GM23248 (cell line): ENCODE results near the gene S100PBP.

Source experiments
- EZH2 ChIP-seq: fragments of 200-600 bp; sonication (generic); IDR thresholded peaks from 2 replicates; pipeline ENCODE4 v1.6.1; 2018; ENCODE audit warnings: antibody characterized with exemption, mild to moderate bottlenecking; ENCODE audit not compliant: insufficient read depth, poor library complexity, severe bottlenecking
- EZH2phosphoT487 ChIP-seq: fragments of 200-600 bp; sonication (generic); IDR thresholded peaks from 2 replicates; pipeline ENCODE4 v1.6.1; 2018; ENCODE audit warnings: antibody characterized with exemption, moderate library complexity, mild to moderate bottlenecking, low read depth; ENCODE audit not compliant: insufficient read depth

DNA sequence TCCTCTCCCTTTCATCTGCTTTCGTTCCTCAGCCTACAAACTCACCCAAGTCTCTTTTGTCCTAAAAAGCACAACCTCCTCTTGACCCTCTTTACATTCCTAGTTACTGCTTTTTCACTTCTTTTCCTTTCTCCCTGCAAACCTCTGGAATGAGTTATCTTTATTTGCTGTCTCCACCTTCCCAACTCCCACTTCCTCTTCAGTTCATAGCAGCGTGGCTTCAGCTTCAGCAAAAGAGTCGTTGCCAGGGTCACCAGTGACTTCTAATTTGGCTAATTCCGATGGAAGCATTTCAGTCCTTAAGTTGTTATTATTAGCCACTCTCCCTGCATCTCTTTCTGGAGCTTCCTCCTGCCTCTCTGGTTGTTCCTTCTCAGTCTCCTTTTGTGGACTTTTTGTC, 90.0 kb downstream of the S100PBP start:
- TF ChIP-seq EZH2phosphoT487 (no peak), EZH2 (no peak)
